Measurements from ENCODE around the gene MRPL4. TPM values are rescaled to one million over a fixed set of nuclear protein-coding genes. Genes with fewer than 3 reads are reported as not detected.
A peak's percentile ranks its signal among the peaks of the same experiment; 100 is the strongest.

Gene MRPL4
- total and polyA plus RNA-seq, 2 of the 13 experiments (the other 11 are each of a cell fraction or from before 2014, with no cell fraction given): 40.6 to 42.5 TPM

GRCh38 chr19:10289167-10289835, 37.3 kb downstream of the MRPL4 start (continued):
- no peak for TF ChIP-seq NFATC3 (CRISPR knock-in tag; IDR thresholded peaks at IDR 0.05)
- TF ChIP-seq THAP9 (CRISPR knock-in tag; IDR thresholded peaks at IDR 0.05; ENCODE audit: borderline replicate concordance): peak; percentile 56; the same call in 1 of the 2 replicates
- TF ChIP-seq PREB (CRISPR knock-in tag; IDR thresholded peaks at IDR 0.05): no peak
- TF ChIP-seq ZSCAN25 (CRISPR knock-in tag; IDR thresholded peaks at IDR 0.05): peak; percentile 47; the same call in 1 of the 2 replicates
- TF ChIP-seq PAXIP1 (CRISPR knock-in tag; conservative IDR thresholded peaks at IDR 0.05): peak; percentile 25; the same call in 1 of the 2 replicates
- TF ChIP-seq SMYD3 (CRISPR knock-in tag; IDR thresholded peaks at IDR 0.05): no peak
- no peak; the same call in 1 of the 2 replicates for TF ChIP-seq BORCS8-MEF2B (CRISPR knock-in tag; IDR thresholded peaks at IDR 0.05)
- no peak for TF ChIP-seq ZEB1 (IDR thresholded peaks at IDR 0.05; ENCODE audit: insufficient replicate concordance, low read depth)
- no peak for TF ChIP-seq ZNF496 (CRISPR knock-in tag; IDR thresholded peaks at IDR 0.05; ENCODE audit: insufficient replicate concordance)
- 0 out of 2 replicates have a peak, but pooled peaks have one; percentile 4 for TF ChIP-seq TOE1 (CRISPR knock-in tag; IDR thresholded peaks at IDR 0.05)
- TF ChIP-seq ZNF10 (CRISPR knock-in tag; IDR thresholded peaks at IDR 0.05; ENCODE audit: borderline replicate concordance, low read depth): no peak
- TF ChIP-seq ZKSCAN8 (CRISPR knock-in tag; IDR thresholded peaks at IDR 0.05; ENCODE audit: borderline replicate concordance): no peak
- no peak for TF ChIP-seq ZNF598 (CRISPR knock-in tag; IDR thresholded peaks at IDR 0.05; ENCODE audit: borderline replicate concordance)
- TF ChIP-seq SIN3B (IDR thresholded peaks at IDR 0.05; ENCODE audit: low read length): no peak
- TF ChIP-seq ZNF30 (CRISPR knock-in tag; IDR thresholded peaks at IDR 0.05): no peak
- TF ChIP-seq ZNF780A (CRISPR knock-in tag; IDR thresholded peaks at IDR 0.05): no peak
- peak; percentile 43; the same call in 1 of the 2 replicates for TF ChIP-seq YEATS4 (CRISPR knock-in tag; IDR thresholded peaks at IDR 0.05; ENCODE audit: borderline replicate concordance)
- no peak for TF ChIP-seq ZNF460 (CRISPR knock-in tag; IDR thresholded peaks at IDR 0.05; ENCODE audit: borderline replicate concordance)
- TF ChIP-seq ZNF414 (CRISPR knock-in tag; IDR thresholded peaks at IDR 0.05): no peak
- TF ChIP-seq RAD21 (CRISPR knock-in tag; IDR thresholded peaks at IDR 0.05): no peak
- TF ChIP-seq ZNF225 (CRISPR knock-in tag; IDR thresholded peaks at IDR 0.05): peak; percentile 54; the same call in 1 of the 2 replicates
- TF ChIP-seq ZC3H4 (CRISPR knock-in tag; IDR thresholded peaks at IDR 0.05; ENCODE audit: borderline replicate concordance): no peak

All from HepG2 (cell line).